GM23248 (cell line): Measurements from ENCODE around the gene ADAMTS3.

Experiments
- EZH2 ChIP-seq: fragments of 200-600 bp; sonication (generic); IDR thresholded peaks from 2 replicates; pipeline ENCODE4 v1.6.1; 2018; ENCODE audit warnings: antibody characterized with exemption, mild to moderate bottlenecking; ENCODE audit not compliant: insufficient read depth, poor library complexity, severe bottlenecking
- EZH2phosphoT487 ChIP-seq: fragments of 200-600 bp; sonication (generic); IDR thresholded peaks from 2 replicates; pipeline ENCODE4 v1.6.1; 2018; ENCODE audit warnings: antibody characterized with exemption, moderate library complexity, mild to moderate bottlenecking, low read depth; ENCODE audit not compliant: insufficient read depth

DNA sequence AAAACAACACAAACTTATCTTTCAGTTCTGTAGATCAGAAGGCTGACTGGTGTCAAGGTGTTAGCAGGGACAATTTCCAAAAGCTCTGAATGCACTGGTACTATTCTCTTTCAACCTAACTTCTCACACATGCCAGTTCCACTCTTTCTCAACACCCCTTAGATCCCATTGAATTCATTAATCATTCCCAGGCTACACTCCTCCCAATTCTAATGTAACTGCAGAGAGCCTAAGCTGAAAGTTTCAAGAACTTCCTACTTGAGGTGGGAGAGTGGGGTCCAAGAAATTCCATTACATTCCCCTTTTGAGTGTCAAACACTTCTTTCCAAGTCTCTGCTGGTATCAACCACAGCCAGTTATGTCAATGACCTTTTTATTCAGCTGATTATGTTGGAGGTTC lies 142.0 kb downstream of the ADAMTS3 start:
- TF ChIP-seq EZH2: no peak
- TF ChIP-seq EZH2phosphoT487: no peak
